Measurements from ENCODE around the gene HYI.

HYI gene

DNA sequence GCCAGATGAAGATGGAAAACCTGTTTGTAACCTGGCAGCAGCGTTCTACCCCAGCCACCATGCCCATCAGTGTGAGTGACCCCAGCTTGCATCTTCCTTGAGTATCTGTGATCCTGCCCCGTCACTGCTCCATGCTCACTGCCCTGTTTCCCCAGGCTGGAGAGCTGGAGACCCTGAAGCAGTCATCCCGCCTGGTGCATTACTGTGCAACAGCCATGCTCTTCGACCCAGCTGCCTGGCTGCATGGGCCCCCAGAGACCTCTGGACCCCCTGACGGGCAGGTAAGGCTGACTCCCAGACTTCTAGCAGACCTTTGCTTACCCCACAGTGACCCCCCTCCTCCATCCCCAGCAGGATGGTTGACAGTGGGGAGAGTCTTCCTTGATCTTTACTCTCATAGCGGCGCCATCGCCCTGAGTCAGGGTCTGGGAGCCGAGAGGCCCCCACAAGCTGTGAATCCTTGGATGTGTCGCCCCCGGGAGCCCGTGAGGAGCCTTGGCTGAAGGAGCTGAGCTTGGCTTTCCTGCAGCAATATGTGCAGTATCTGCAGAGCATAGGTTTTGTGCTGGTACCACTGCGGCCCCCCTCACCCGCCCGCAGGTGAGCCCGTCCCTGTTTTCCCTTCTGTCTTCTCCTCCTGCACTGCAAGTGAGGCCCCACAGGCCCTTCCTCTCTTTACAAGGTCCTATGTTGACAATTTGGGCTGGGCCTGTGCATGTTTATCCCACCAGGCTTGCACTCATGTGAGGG, 10.4 kb downstream of the HYI start:
- no peak for DNase-seq

- no peak for DNase-seq
Observed at GRCh38 chr1:43442756-43443155, 11.0 kb downstream of the HYI start.

DNA sequence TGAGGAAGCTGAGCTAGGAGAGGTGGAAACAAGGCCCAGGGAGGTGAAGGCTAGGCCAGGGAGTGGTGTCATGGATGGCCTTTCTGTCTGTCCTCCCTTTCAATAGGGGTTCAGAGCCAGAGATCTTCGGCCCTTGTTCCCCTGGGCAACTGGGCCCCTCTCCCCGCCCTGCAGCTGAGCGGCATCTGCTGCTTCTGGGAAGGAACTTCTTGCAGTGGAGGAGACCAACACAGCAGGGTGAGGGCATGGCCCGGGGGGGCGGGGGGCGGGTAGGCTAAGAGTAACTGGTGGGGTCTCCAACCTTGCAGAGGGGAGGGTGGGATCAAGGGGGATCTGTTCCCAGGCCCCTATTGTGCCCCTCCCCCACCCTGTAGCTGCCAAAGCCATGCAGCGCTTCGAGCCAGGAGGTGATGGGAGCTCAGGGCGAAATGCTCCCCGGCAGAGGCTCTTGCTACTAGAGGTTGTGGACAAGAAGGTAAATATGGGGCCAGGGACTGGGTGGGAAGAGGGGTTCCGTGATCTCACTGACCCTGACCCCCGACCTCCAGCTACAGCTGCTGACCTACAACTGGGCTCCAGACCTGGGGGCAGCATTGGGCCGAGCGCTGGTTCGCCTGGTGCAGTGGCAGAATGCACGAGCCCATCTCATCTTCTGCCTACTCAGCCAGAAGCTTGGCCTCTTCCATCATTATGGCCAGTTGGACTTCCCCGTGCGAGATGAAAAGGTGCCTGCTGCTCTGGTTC, 11.7 kb downstream of the HYI start:
- DNase-seq: no peak

DNA sequence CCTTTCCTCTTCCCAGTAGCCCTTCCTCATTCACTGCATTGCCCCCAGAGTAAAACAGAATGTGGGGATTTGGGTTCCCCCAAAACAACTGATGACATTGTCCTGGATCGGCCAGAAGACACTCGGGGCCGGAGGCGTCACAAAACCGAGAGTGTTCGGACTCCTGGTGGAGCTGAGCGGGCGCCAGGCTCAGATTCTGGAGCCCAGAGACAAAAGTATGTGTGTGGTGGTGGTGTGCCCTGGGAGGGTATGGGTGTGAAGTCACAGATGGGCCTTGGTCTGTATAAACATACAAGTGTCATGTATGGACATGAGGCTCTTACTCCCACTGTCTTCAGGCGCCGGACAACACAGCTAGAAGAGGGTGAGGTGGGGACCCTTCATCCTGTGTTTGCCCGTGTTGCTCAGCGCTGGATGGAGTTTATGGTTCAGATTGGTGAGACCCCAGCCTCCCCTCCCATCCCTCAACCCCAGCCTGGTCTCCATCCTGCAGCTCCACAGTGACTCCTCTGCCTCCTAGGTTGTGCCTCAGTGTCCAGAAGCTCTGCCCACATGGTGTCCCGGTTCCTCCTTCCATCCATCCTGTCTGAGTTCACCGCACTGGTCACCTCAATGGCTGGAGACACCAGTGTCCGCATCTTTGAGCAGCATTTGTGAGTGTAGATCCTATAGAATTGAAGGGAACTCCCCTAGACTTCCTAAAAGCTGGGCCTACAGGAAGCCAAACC, 12.4 kb downstream of the HYI start:
- no peak for DNase-seq

DNA sequence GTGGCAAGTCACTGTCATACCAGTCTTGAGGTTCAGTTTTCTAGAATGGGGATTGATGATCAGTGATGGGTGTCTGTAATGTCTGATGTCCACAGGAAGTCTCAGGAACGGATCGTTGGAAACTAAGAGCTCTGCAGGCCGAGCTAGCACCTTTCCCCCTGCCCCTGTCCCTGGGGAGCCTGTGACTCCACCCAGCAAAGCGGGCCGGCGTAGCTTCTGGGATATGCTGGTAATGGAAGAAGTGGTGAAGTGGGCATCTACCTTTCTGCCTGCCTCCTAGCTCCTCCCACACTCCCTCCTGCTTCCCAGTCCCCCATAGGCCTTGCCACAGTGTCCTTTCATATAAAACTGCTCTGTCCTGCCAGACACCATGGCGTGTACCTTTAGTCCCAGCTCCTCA, 13.4 kb downstream of the HYI start:
- no peak for DNase-seq

- DNase-seq: no peak
Observed at GRCh38 chr1:43439781-43440180, 13.9 kb downstream of the HYI start.

DNA sequence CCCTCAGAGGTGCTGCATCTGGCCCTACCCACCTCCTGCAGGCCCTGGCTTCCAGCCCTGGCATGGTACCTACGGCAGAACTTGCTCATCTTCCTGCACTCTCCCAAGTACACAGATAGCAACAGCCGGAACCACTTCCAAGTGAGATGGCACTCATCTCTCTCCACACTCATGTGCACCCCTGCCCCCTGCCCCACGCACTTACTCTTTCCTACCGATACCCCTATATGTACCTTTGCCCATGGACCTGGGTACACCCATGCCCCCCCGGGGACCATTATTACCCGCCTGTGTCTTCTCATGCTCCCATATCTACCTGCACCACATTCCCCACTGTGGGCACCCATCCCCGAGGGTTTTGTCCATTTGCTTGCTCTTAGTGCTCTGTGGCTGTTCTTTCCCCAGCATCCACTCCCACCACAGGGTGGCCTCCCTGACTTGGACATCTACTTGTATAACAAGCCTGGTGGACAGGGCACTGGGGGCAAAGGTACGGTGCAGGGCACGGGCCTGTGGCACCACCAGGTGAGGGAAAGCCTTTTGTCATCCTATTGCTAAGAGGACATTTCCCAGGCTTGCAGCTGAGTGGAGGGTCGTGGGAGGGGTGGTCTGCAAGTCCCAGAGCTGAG, 14.7 kb downstream of the HYI start:
- DNase-seq: no peak

DNA sequence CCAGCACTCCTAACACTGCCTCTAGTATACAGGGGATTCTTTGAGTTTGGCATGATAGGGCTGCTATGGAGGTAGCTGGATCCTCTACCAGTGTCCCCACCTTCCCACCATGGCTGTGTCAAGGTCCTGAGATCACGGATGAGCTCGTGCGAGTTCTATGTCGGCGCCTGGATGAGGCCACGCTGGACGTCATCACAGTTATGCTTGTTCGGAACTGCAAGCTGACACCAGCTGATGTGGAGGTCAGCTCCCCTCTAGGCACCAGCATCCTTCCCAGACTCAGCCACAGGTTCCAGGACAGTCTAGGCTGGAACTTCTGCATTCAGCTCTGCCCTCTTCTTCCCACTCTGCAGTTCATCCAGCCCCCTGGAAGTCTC, 15.2 kb downstream of the HYI start:
- DNase-seq: no peak

- DNase-seq: no peak
Observed at GRCh38 chr1:43438006-43438405, 15.7 kb downstream of the HYI start.

- DNase-seq: no peak
Observed at GRCh38 chr1:43437031-43437973, 16.4 kb downstream of the HYI start.

DNA sequence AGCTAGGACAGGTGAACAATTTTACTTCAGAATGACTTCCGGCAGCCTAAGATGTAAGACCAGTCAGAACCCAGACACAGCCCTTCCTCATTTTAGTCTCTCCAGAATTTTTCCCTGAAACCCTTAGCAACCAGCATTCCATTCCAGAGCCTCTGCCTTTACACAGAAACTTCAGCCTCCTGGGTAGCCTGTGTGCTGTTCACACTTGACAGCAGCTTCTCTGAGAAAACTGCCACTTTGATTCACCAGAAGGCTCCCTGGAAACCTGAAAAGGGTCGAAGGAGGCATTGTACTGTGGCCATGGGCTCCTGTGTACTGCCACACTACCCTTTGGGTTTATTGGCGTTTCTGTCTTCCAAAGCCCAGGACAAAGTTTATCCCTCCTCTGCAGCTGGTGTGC, 17.4 kb downstream of the HYI start:
- no peak for DNase-seq

GRCh38 chr1:43435146-43436145, 18.3 kb downstream of the HYI start:
- no peak for DNase-seq

DNA sequence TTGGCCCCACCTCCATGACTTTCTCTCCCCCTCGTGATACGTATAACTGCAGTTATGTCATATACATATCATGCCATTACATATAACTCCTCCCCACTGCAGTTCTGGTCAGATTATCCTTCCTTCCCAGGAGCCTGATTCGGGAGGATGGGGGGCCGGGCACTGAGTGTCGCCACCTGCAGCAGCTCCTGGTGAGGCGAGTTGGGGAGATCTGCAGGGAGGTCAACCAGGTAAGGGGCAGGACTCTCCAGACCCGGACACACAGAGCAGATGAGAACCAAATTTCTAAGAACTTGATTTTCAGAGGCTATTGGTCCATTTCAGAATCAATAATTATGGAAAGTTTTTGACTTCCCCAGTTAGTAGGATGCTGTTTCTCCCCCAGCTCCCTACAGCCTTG, 19.5 kb downstream of the HYI start:
- no peak for DNase-seq

GRCh38 chr1:43432907-43433306, 20.8 kb downstream of the HYI start:
- no peak for DNase-seq

DNA sequence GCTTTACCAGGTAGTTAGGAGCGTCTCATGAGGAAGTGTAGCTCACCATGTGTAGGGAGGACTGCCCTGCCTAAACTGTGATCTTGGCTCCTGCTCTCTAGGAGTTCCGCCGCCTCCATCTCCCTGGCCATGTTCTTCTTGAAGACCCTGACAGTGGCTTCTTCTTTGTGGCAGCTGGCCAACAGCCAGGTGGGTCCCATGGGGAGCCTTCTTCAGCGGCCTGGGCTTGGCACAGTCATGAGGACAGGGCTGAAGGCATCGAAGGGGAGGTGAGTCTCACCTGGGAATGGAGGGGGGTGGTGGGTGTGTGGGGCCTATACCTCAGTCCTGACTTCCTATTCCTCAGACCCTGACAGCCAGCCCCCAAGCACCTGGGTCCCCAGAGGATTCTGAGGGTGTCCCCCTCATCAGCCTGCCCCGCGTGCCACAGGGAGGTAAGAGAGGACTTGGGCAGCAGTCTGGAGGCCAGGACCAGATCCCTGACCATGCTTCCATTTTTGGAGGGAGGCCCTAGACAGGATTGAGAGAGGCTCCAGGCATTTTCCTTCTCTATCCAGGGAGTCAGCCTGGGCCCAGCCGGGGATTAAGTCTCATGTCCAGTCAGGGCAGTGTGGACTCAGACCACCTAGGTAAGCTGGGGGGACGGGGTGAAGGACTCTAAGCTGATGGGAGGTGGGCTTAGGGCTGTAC, 21.4 kb downstream of the HYI start:
- no peak for DNase-seq

DNA sequence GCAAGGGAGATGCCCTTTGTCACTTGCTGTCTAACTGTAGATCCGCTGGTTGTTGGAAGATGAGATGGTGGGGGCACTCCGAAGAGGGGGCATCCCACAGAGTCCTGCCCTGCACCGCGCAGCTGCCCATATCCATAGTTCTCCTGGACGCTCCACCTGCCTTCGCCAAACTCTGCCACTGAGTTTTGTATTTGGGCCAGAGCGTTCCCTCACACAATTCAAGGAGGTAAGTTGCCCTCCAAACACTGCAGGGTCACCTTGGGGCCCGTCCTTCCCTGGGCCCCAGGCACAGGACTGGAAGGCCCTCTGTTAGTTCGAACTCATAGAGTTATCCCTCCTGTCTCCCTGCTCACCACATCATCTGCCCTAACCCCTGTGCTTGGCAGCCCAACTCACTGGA, 22.1 kb downstream of the HYI start:
- DNase-seq: no peak

DNA sequence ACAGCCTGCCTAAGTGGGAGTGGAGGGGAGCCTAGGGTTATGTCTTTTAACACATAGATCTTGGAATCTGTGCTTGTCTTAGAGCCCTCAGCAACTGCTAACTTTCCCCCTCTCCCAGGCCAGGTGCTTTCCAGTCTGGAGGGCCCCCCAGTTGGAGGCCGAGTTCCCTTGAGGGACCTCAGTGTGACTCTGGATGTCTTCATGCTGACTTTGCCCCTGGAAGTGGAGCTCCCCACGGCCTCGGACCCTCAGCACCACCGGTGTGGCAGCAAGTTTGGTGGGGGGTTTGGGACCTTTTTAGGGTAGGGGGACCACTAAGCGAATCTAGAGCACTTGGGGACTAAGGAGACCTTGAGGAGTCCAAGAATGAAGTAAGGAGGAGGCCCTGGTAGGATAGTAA, 22.9 kb downstream of the HYI start:
- DNase-seq: no peak

DNA sequence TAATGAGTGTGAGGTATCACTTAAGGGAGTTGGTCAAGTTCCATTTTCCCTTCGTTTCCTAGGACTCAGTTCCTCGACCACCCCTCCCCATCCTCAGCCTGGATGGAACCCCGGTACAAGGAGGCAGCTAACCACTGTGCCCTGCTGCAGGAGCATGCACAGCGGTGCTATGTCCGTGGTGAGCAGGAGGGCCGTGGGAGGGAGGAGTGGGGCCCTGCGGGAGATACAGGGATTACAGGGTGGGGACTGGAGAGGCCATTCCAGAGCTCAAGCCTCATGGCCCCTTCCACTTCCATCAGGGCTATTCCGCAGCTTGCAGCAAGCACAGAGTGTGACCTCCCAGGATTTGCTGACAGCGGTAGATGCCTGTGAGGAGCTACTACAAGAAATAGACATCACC, 25.8 kb downstream of the HYI start:
- DNase-seq: no peak

- no peak for DNase-seq
Observed at GRCh38 chr1:43427524-43427923, 26.2 kb downstream of the HYI start.

GRCh38 chr1:43426221-43426620, 27.5 kb downstream of the HYI start:
- no peak for DNase-seq
